A549 (cell line): ENCODE measurements around the gene HLA-G. TPM values are rescaled to one million over a fixed set of nuclear protein-coding genes. Genes with fewer than 3 reads are reported as not detected.

Experiments used
- ATAC-seq, 2 experiments: fragments of 200-7000 bp in 1 of 2; fragments of >200 bp in 1 of 2; cut with Nextera tagmentation in 1 of 2; cut with Tn5 transposase in 1 of 2; 3 replicates each; pipeline versions ENCODE4 v1.8.0 to v1.9.1; 2018 to 2020; ENCODE audit warnings: mild to moderate bottlenecking in 1 of 2, moderate library complexity in 1 of 2
- CTCF ChIA-PET: fragments of 300-600 bp; sonication (Branson Sonifier 250); formaldehyde crosslinking; extraction: SDS; loops from one replicate; lab custom pipeline; 2021; ENCODE audit warnings: antibody characterized with exemption, inconsistent platforms; lab: Yijun Ruan, JAX
- POLR2A ChIA-PET: fragments of 350-600 bp; formaldehyde crosslinking; extraction: SDS; loops from one replicate; lab custom pipeline; 2021; ENCODE audit warnings: antibody characterized with exemption, inconsistent platforms; lab: Yijun Ruan, JAX
- DNase-seq, 2 experiments: peaks; one replicate each; pipeline versions ENCODE4 v3.0.0 to v3.0.0-alpha.2; 2011 to 2016; ENCODE audit warnings: low read depth in 1 of 2, low spot score in 1 of 2
- FAIRE-seq: peaks from 2 replicates; lab custom pipeline; 2011; peaks lifted over from hg19 to GRCh38; lab: Jason Lieb, UNC
- H3K27ac ChIP-seq, 2 experiments: fragments of >200 bp; sonication (Bioruptor Twin); formaldehyde crosslinking; 3 replicates each; pipeline ENCODE4 v1.5.1; 2016 to 2017
- H3K4me1 ChIP-seq: fragments of >200 bp; sonication (Bioruptor Twin); formaldehyde crosslinking; 3 replicates; pipeline ENCODE4 v1.6.1; 2016
- H3K4me2 ChIP-seq: fragments of >200 bp; sonication (Bioruptor Twin); formaldehyde crosslinking; 3 replicates; pipeline ENCODE4 v1.6.1; 2016
- H3K4me3 ChIP-seq: fragments of >200 bp; sonication (Bioruptor Twin); formaldehyde crosslinking; 3 replicates; pipeline ENCODE4 v1.5.1; 2016
- H3K9me3 ChIP-seq: fragments of >200 bp; sonication (Bioruptor Twin); formaldehyde crosslinking; 3 replicates; pipeline ENCODE4 v1.6.1; 2016
- BCL3 ChIP-seq: fragments of >200 bp; sonication (Bioruptor Twin); formaldehyde crosslinking; IDR thresholded peaks from 3 replicates; pipeline ENCODE4 v1.6.1; 2016
- CBX2 ChIP-seq: fragments of 200-600 bp; sonication (generic); IDR thresholded peaks from 2 replicates; pipeline ENCODE4 v1.6.1; 2016; ENCODE audit warnings: low read depth, mild to moderate bottlenecking, borderline replicate concordance
- CBX8 ChIP-seq: fragments of 200-600 bp; sonication (generic); IDR thresholded peaks from 2 replicates; pipeline ENCODE4 v1.6.1; 2016
- CEBPB ChIP-seq, 2 experiments: fragments of >200 bp in 1 of 2; sonication (Bioruptor Twin) in 1 of 2; formaldehyde crosslinking in 1 of 2; IDR thresholded peaks; 2 replicates each; pipeline ENCODE4 v1.6.1; 2012 to 2016
- CHD2 ChIP-seq: fragments of 150-350 bp; IDR thresholded peaks from 2 replicates; pipeline ENCODE4 v1.6.1; 2014; ENCODE audit warnings: low read length; ENCODE audit not compliant: partially characterized antibody
- CHD4 ChIP-seq: fragments of 200-600 bp; sonication (generic); IDR thresholded peaks from 2 replicates; pipeline ENCODE4 v1.6.1; 2016; ENCODE audit warnings: antibody characterized with exemption, mild to moderate bottlenecking, borderline replicate concordance
- CTCF ChIP-seq: fragments of >200 bp; sonication (Bioruptor Twin); formaldehyde crosslinking; IDR thresholded peaks from 3 replicates; pipeline ENCODE4 v1.5.1; 2016
- EHMT2 ChIP-seq: fragments of 200-600 bp; sonication (generic); IDR thresholded peaks from 2 replicates; pipeline ENCODE4 v1.6.1; 2016; ENCODE audit warnings: antibody characterized with exemption, low read depth, mild to moderate bottlenecking, moderate library complexity
- ESRRA ChIP-seq: fragments of 150-350 bp; IDR thresholded peaks from 2 replicates; pipeline ENCODE4 v1.6.1; 2014; ENCODE audit warnings: mild to moderate bottlenecking, low read length, borderline replicate concordance
- FOXS1 ChIP-seq: fragments of 250-450 bp; sonication (Bioruptor Pico); IDR thresholded peaks from 2 replicates; pipeline ENCODE4 v1.5.0; 2020; ENCODE audit warnings: mild to moderate bottlenecking, moderate library complexity
- JUN ChIP-seq, 2 experiments: fragments of >200 bp; sonication (Bioruptor Twin); formaldehyde crosslinking; IDR thresholded peaks; 2 replicates in 1 of 2; 3 replicates in 1 of 2; pipeline ENCODE4 v1.6.1; 2016 to 2017
- JUNB ChIP-seq: fragments of >200 bp; sonication (Bioruptor Twin); formaldehyde crosslinking; IDR thresholded peaks from 2 replicates; pipeline ENCODE4 v1.6.1; 2016
- MAZ ChIP-seq: fragments of 150-350 bp; IDR thresholded peaks from 2 replicates; pipeline ENCODE4 v1.6.1; 2014; ENCODE audit warnings: antibody characterized with exemption, low read depth, low read length, borderline replicate concordance
- NPAS2 ChIP-seq: fragments of 250-450 bp; sonication (Bioruptor Pico); IDR thresholded peaks from 2 replicates; pipeline ENCODE4 v1.8.0; 2022; ENCODE audit warnings: mild to moderate bottlenecking, moderate library complexity, borderline replicate concordance
- PHF8 ChIP-seq: fragments of 200-600 bp; sonication (generic); IDR thresholded peaks from 2 replicates; pipeline ENCODE4 v1.6.1; 2016; ENCODE audit warnings: low read depth, mild to moderate bottlenecking, antibody characterized with exemption, moderate library complexity, borderline replicate concordance
- POLR2A ChIP-seq: IDR thresholded peaks from 2 replicates; pipeline ENCODE4 v1.6.1; 2012; ENCODE audit warnings: mild to moderate bottlenecking, low read length
- RAD21 ChIP-seq, 2 experiments: fragments of >200 bp in 1 of 2; sonication (Bioruptor Twin) in 1 of 2; formaldehyde crosslinking in 1 of 2; IDR thresholded peaks in 1 of 2; conservative IDR thresholded peaks in 1 of 2; 2 replicates in 1 of 2; 3 replicates in 1 of 2; pipeline ENCODE4 v1.6.1; 2012 to 2018; ENCODE audit warnings: inconsistent platforms in 1 of 2
- REST ChIP-seq: fragments of 200-600 bp; sonication (generic); IDR thresholded peaks from 2 replicates; pipeline ENCODE4 v1.6.1; 2016; ENCODE audit warnings: antibody characterized with exemption, mild to moderate bottlenecking, moderate library complexity
- ZC3H11A ChIP-seq: fragments of 450-650 bp; IDR thresholded peaks from 2 replicates; pipeline ENCODE4 v1.6.1; 2014; ENCODE audit warnings: antibody characterized with exemption, mild to moderate bottlenecking
- ZFP36 ChIP-seq: fragments of 450-650 bp; IDR thresholded peaks from 2 replicates; pipeline ENCODE4 v1.6.1; 2014; ENCODE audit warnings: borderline replicate concordance; ENCODE audit not compliant: partially characterized antibody
- WGBS: methylation state at CpG from one replicate; pipeline ENCODE4 v1.1.6; 2017; ENCODE audit errors: missing lambda C conversion rate; 5-methylcytosine and 5-hydroxymethylcytosine counted together
- polyA plus RNA-seq, 4 experiments: library from polyadenylated mRNA; depleted of rRNA in 3 of 4; stranded (reverse); fragments of >200 nt; fragmentation: RNase III in 1 of 4; extraction: RNeasy Plus Mini Kit Qiagen cat#74134 plus additional on column Dnase treatment in 1 of 4; gene quantifications; 2 replicates in 3 of 4; 3 replicates in 1 of 4; pipeline ENCODE4 v1.2.3, GENCODE V29; 2011 to 2017
- TF ChIP-seq, protein P1 (sequence below): fragments of 450-650 bp; IDR thresholded peaks from 2 replicates; pipeline ENCODE4 v1.6.1; 2014; ENCODE audit warnings: antibody characterized with exemption

Gene HLA-G
- polyA plus RNA-seq, 2 of the 4 experiments (the other 2 are of a cell fraction), result 0.06 TPM; not detected in 1

GRCh38 chr6:29850011-29850553 lies 22.5 kb downstream of the HLA-G start:
- no peak for DNase-seq
- FAIRE-seq, result no peak
- no peak for ATAC-seq
- no peak overlapping the region for H3K4me2 ChIP-seq
- H3K4me3 ChIP-seq, result no peak overlapping the region
- TF ChIP-seq JUN (IDR thresholded peaks at IDR 0.05) (no peak), CBX2 (no peak), FOXS1 (no peak)
- H3K4me1 ChIP-seq, result peaks cover 5% of the 10 kb centered on the region; the same call in 1 of the 3 replicates
- CTCF ChIA-PET, result interaction anchor here (1.0 to 2.8 kb wide), 2 partner anchors 12 to 253 kb away, joined by 3 to 26 read pairs; no protein-coding TSS in a partner anchor
- H3K9me3 ChIP-seq, result no peaks in the 10 kb centered on the region
- WGBS, result 59% methylated on average over 25 of the region's 38 CpGs
- no peak overlapping the region for H3K27ac ChIP-seq
- POLR2A ChIA-PET, result no interaction called here

GRCh38 chr6:29851190-29851589 lies 23.6 kb downstream of the HLA-G start:
- Histone ChIP-seq H3K27ac (no peak overlapping the region), H3K4me1 (no peaks in the 10 kb centered on the region), H3K9me3 (no peaks in the 10 kb centered on the region), H3K4me2 (no peak overlapping the region), H3K4me3 (no peak overlapping the region)
- FAIRE-seq, result no peak
- TF ChIP-seq RAD21 (conservative IDR thresholded peaks at IDR 0.05 in 1 of 2, IDR thresholded peaks at IDR 0.05 in 1 of 2) (no peak), POLR2A (no peak), CEBPB (IDR thresholded peaks at IDR 0.05) (no peak), REST (no peak), ZFP36 (no peak), CHD2 (no peak), PHF8 (no peak), JUN (IDR thresholded peaks at IDR 0.05) (no peak), EHMT2 (no peak), BCL3 (no peak), CBX8 (no peak), MAZ (no peak), CHD4 (no peak)
- TF ChIP-seq, protein P1, sequence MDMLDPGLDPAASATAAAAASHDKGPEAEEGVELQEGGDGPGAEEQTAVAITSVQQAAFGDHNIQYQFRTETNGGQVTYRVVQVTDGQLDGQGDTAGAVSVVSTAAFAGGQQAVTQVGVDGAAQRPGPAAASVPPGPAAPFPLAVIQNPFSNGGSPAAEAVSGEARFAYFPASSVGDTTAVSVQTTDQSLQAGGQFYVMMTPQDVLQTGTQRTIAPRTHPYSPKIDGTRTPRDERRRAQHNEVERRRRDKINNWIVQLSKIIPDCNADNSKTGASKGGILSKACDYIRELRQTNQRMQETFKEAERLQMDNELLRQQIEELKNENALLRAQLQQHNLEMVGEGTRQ, result no peak
- no peak for DNase-seq
- ChIA-PET CTCF (interaction anchor here (0.5 to 1.4 kb wide), 6 partner anchors 125 to 252 kb away, joined by 3 to 4 read pairs (median 3); no protein-coding TSS in a partner anchor), POLR2A (no interaction called here)
- no peak for ATAC-seq
- WGBS, result 60% methylated on average over 3 of the region's 3 CpGs

GRCh38 chr6:29853245-29853644 lies 25.6 kb downstream of the HLA-G start:
- ATAC-seq (no peak), FAIRE-seq (no peak), DNase-seq (no peak)
- WGBS, result 54% methylated on average over 2 of the region's 2 CpGs
- ChIA-PET POLR2A (no interaction called here), CTCF (interaction anchor here (1.6 to 1.8 kb wide), 2 partner anchors 178 to 184 kb away, joined by 3 to 4 read pairs; no protein-coding TSS in a partner anchor)
- Histone ChIP-seq H3K27ac (no peak overlapping the region), H3K4me3 (no peak overlapping the region), H3K4me1 (no peaks in the 10 kb centered on the region), H3K4me2 (no peak overlapping the region), H3K9me3 (no peaks in the 10 kb centered on the region)
- TF ChIP-seq JUNB (no peak), ZFP36 (no peak), POLR2A (no peak), EHMT2 (no peak), CTCF (no peak), NPAS2 (CRISPR knock-in tag) (no peak), CEBPB (IDR thresholded peaks at IDR 0.05) (no peak), ZC3H11A (no peak), ESRRA (no peak)
